Measurements from ENCODE around the gene UGT3A2. TPM values are rescaled to one million over a fixed set of nuclear protein-coding genes. Genes with fewer than 3 reads are reported as not detected.

The UGT3A2 gene
- total RNA-seq, 1 experiment from 2014 or later = 13.7 TPM

DNA sequence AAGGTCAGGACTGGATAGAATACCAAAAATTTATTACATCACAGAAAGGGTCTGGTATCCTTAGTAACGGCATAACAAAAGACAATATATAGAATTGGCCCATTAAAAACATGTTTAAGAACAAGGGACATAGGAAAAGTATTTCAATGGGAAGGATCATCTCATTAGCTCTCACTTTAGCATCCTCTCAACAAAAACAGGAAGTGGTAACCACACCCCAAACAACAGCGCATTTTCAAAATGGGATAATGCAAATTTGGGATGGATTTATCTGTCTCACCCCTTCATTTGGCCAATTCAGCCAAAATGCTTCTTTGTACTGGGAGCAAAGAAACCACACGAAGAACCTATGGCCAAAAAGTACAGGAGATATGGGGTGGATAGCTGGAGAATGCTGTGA is 65.7 kb downstream of the UGT3A2 start:
- Histone ChIP-seq H3K18ac (ENCODE audit: insufficient read length, low read depth, low read length) (no peak overlapping the region), H3T11ph (ENCODE audit: low read length) (no peak overlapping the region), H3K23me2 (ENCODE audit: insufficient read length, low read depth, low read length, poor library complexity, severe bottlenecking) (no peaks in the 10 kb centered on the region), H2BK20ac (ENCODE audit: low read depth, low read length, poor library complexity, severe bottlenecking) (no peak overlapping the region), H3K79me1 (ENCODE audit: insufficient read depth, low read depth, low read length, poor library complexity, severe bottlenecking) (no peaks in the 10 kb centered on the region), H2BK120ac (ENCODE audit: low read depth, low read length, poor library complexity, severe bottlenecking) (no peak overlapping the region), H3K27me3 (ENCODE audit: insufficient read depth, low read length) (no peaks in the 10 kb centered on the region), H4K20me1 (ENCODE audit: control insufficient read depth, insufficient read depth, insufficient read length) (no peaks in the 10 kb centered on the region), H2BK12ac (ENCODE audit: insufficient read length, low read depth, low read length) (no peak overlapping the region), H3K4me2 (ENCODE audit: insufficient read depth, insufficient read length, low read length) (no peak overlapping the region), H4K8ac (replicated peaks; ENCODE audit: insufficient read length, low read depth, low read length) (no peak overlapping the region), H3K79me2 (ENCODE audit: insufficient read depth, low read length) (no peaks in the 10 kb centered on the region), H2BK5ac (ENCODE audit: insufficient read length, low read length) (no peak overlapping the region), H3K56ac (ENCODE audit: insufficient read length, low read depth, low read length) (no peak overlapping the region), H3K9me3 (ENCODE audit: control insufficient read depth, low read depth, low read length) (no peaks in the 10 kb centered on the region), H2AK5ac (ENCODE audit: insufficient read length, low read length) (no peak overlapping the region), H2AFZ (ENCODE audit: low read length) (no peak overlapping the region), H4K5ac (ENCODE audit: insufficient read length, low read depth, low read length) (no peak overlapping the region), H3K4ac (ENCODE audit: low read depth, low read length) (no peak overlapping the region), H3K14ac (ENCODE audit: insufficient read depth, low read length) (no peak overlapping the region), H3K9ac (ENCODE audit: extremely low read depth, insufficient read length, low read length) (no peak overlapping the region), H2BK15ac (ENCODE audit: low read depth, low read length) (no peak overlapping the region), H4K91ac (ENCODE audit: insufficient read length, low read depth, low read length) (no peak overlapping the region), H3K23ac (ENCODE audit: insufficient read length, low read depth, low read length) (no peak overlapping the region), H3K27ac (ENCODE audit: insufficient read length, low read depth, low read length) (no peak overlapping the region), H3K4me1 (ENCODE audit: insufficient read depth, low read length) (no peaks in the 10 kb centered on the region)
- no peaks in the 10 kb centered on the region; a peak in 1 of 7 replicates for H3K36me3 Mint-ChIP-seq (ENCODE audit: insufficient read depth in 1 of 3, low read depth in 3 of 3)
- TF ChIP-seq, protein P1, sequence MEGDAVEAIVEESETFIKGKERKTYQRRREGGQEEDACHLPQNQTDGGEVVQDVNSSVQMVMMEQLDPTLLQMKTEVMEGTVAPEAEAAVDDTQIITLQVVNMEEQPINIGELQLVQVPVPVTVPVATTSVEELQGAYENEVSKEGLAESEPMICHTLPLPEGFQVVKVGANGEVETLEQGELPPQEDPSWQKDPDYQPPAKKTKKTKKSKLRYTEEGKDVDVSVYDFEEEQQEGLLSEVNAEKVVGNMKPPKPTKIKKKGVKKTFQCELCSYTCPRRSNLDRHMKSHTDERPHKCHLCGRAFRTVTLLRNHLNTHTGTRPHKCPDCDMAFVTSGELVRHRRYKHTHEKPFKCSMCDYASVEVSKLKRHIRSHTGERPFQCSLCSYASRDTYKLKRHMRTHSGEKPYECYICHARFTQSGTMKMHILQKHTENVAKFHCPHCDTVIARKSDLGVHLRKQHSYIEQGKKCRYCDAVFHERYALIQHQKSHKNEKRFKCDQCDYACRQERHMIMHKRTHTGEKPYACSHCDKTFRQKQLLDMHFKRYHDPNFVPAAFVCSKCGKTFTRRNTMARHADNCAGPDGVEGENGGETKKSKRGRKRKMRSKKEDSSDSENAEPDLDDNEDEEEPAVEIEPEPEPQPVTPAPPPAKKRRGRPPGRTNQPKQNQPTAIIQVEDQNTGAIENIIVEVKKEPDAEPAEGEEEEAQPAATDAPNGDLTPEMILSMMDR (conservative IDR thresholded peaks at IDR 0.05) = no peak
- no peak overlapping the region for H3K4me3 Mint-ChIP-seq
- no peaks in the 10 kb centered on the region; the same call in 1 of the 2 replicates for H3K27me3 Mint-ChIP-seq (ENCODE audit: low read depth)
- no peaks in the 10 kb centered on the region for H3K4me1 Mint-ChIP-seq
- H3K27ac Mint-ChIP-seq = no peak overlapping the region
- peaks cover 0 to 2% of the 10 kb centered on the region in 2 experiments; a peak in 1 of 5 replicates for H3K9me3 Mint-ChIP-seq
- no CpG with 5 or more reads among the region's 3 CpGs for WGBS (ENCODE audit: extremely low coverage, insufficient read length, low lambda C conversion rate)
- no peak for DNase-seq

Measured in H9 (cell line).